Tibial nerve (tissue), 4 donors: ENCODE measurements around the gene LGR6.

Source experiments
- CTCF ChIP-seq, 5 experiments: fragments of 200-600 bp in 3 of 5; fragments of 450-650 bp in 2 of 5; sonication (generic) in 3 of 5; IDR thresholded peaks; one replicate each; pipeline ENCODE4 v1.5.1; 2016 to 2019; ENCODE audit warnings: antibody characterized with exemption in 5 of 5, mild to moderate bottlenecking in 3 of 5, moderate library complexity in 2 of 5
- EP300 ChIP-seq, 2 donors: sonication (generic); formaldehyde crosslinking; IDR thresholded peaks; one replicate each; pipeline ENCODE4 v1.6.1; 2017; ENCODE audit warnings: antibody characterized with exemption in 2 of 2, mild to moderate bottlenecking in 1 of 2

- no peak for TF ChIP-seq EP300 (IDR thresholded peaks at IDR 0.05)
- no peak for TF ChIP-seq CTCF (IDR thresholded peaks at IDR 0.05)
Observed at GRCh38 chr1:202201971-202202370, 8.4 kb downstream of the LGR6 start.
